K562 (cell line): ENCODE data around the gene DOCK4. TPM values are rescaled to one million over a fixed set of nuclear protein-coding genes. Genes with fewer than 3 reads are reported as not detected.

Source experiments
- ATAC-seq: fragments of 200-7000 bp; cut with Tn5 transposase; 3 replicates; pipeline ENCODE4 v1.9.1; 2020; ENCODE audit warnings: moderate library complexity
- BruUV-seq: library from RNA; stranded (reverse); fragments of 400-500 nt; replicated peaks from 2 replicates; lab custom pipeline; 2021; lab: Mats Ljungman, UMichigan
- CTCF ChIA-PET: fragments of 300-600 bp; formaldehyde crosslinking; extraction: SDS; loops from one replicate; lab custom pipeline; 2021; ENCODE audit warnings: low intra/inter-chr PET ratio; lab: Yijun Ruan, JAX
- POLR2A ChIA-PET: fragments of 300-600, 350-650 bp; sonication (Branson Sonifier 250); formaldehyde crosslinking; extraction: SDS; loops from one replicate; lab custom pipeline; 2021; ENCODE audit warnings: antibody characterized with exemption, inconsistent platforms; lab: Yijun Ruan, JAX
- DNase-seq, 4 experiments: peaks; one replicate each; pipeline versions ENCODE4 v3.0.0 to v3.0.0-alpha.2; 2011 to 2018; ENCODE audit warnings: low spot score in 3 of 4, mixed read lengths in 3 of 4; ENCODE audit errors: extremely low read depth in 1 of 4
- FAIRE-seq: peaks from 2 replicates; lab custom pipeline; 2011; peaks lifted over from hg19 to GRCh38; lab: Jason Lieb, UNC
- H2AFZ ChIP-seq: 2 replicates; pipeline ENCODE4 v1.6.0; 2011; ENCODE audit warnings: low read depth, low read length, control low read depth, inconsistent platforms
- H3K27ac ChIP-seq: fragments of 200-600 bp; 3 replicates; pipeline ENCODE4 v1.8.0; 2011; ENCODE audit warnings: low read depth, mild to moderate bottlenecking, control low read depth, inconsistent platforms, low read length, moderate library complexity, mixed read lengths; ENCODE audit errors: extremely low read depth
- H3K27me3 ChIP-seq, 2 experiments: fragments of 300-600 bp in 1 of 2; 2 replicates in 1 of 2; 3 replicates in 1 of 2; pipeline versions ENCODE4 v1.6.0 to v1.8.0; 2011; ENCODE audit warnings: inconsistent platforms in 2 of 2, low read length in 2 of 2, mild to moderate bottlenecking in 1 of 2, mixed read lengths in 1 of 2, moderate library complexity in 1 of 2; ENCODE audit not compliant: control insufficient read depth in 2 of 2, insufficient read depth in 2 of 2
- H3K36me3 ChIP-seq: fragments of 300-600 bp; 3 replicates; pipeline ENCODE4 v1.8.0; 2011; ENCODE audit warnings: mild to moderate bottlenecking, low read length, inconsistent platforms; ENCODE audit not compliant: control insufficient read depth, insufficient read depth
- H3K4me1 ChIP-seq, 2 experiments: fragments of 200-600 bp in 1 of 2; replicated peaks in 1 of 2; 2 replicates in 1 of 2; 3 replicates in 1 of 2; pipeline versions ENCODE4 v1.5.1 to v1.8.0; 2011; ENCODE audit warnings: inconsistent platforms in 2 of 2, low read length in 2 of 2, mild to moderate bottlenecking in 1 of 2, mixed read lengths in 1 of 2, moderate library complexity in 1 of 2; ENCODE audit not compliant: control insufficient read depth in 2 of 2, insufficient read depth in 2 of 2
- H3K4me2 ChIP-seq: 2 replicates; pipeline ENCODE4 v1.6.1; 2011; ENCODE audit warnings: low read length, control low read depth, inconsistent platforms, mixed read lengths; ENCODE audit not compliant: insufficient read depth
- H3K4me3 ChIP-seq: fragments of 200-600 bp; sonication (generic), shearing (Covaris generic); 2 replicates; pipeline ENCODE4 v1.5.1; 2016; ENCODE audit warnings: control low read depth, inconsistent platforms
- H3K79me2 ChIP-seq: fragments of 200-600 bp; 3 replicates; pipeline ENCODE4 v1.8.0; 2011; ENCODE audit warnings: low read length, inconsistent platforms; ENCODE audit not compliant: control insufficient read depth, insufficient read depth
- H3K9ac ChIP-seq, 2 experiments: 2 replicates each; pipeline versions ENCODE4 v1.6.0 to v1.6.1; 2011; ENCODE audit warnings: low read depth in 2 of 2, low read length in 2 of 2, control low read depth in 1 of 2, inconsistent platforms in 1 of 2, mild to moderate bottlenecking in 1 of 2, mixed read lengths in 1 of 2; ENCODE audit not compliant: insufficient read depth in 1 of 2
- H3K9me1 ChIP-seq: one replicate; pipeline ENCODE4 v1.6.0; 2011; ENCODE audit warnings: inconsistent platforms, mild to moderate bottlenecking, low read length, moderate library complexity; ENCODE audit not compliant: control insufficient read depth, insufficient read depth
- H3K9me3 ChIP-seq: replicated peaks from 2 replicates; pipeline ENCODE4 v1.5.1; 2011; ENCODE audit warnings: low read depth, low read length, inconsistent platforms; ENCODE audit not compliant: control insufficient read depth, insufficient read depth
- H4K20me1 ChIP-seq: replicated peaks from 2 replicates; pipeline ENCODE4 v1.6.1; 2011; ENCODE audit warnings: low read length, inconsistent platforms, mixed read lengths; ENCODE audit not compliant: control insufficient read depth, insufficient read depth
- ARID2 ChIP-seq: fragments of 450-650 bp; IDR thresholded peaks from 2 replicates; pipeline ENCODE4 v1.6.1; 2017; ENCODE audit warnings: antibody characterized with exemption, mild to moderate bottlenecking
- ASH1L ChIP-seq: fragments of 450-650 bp; IDR thresholded peaks from 2 replicates; pipeline ENCODE4 v1.6.1; 2018; ENCODE audit warnings: borderline replicate concordance, mild to moderate bottlenecking, low read depth; ENCODE audit not compliant: partially characterized antibody
- BRF1 ChIP-seq: IDR thresholded peaks from 3 replicates; pipeline ENCODE4 v1.6.1; 2011; ENCODE audit warnings: borderline replicate concordance, mild to moderate bottlenecking; ENCODE audit not compliant: insufficient read length; ENCODE audit errors: extremely low read depth
- CCNT2 ChIP-seq: IDR thresholded peaks from 2 replicates; pipeline ENCODE4 v1.6.1; 2011; ENCODE audit warnings: borderline replicate concordance, low read depth, mild to moderate bottlenecking, moderate library complexity, mixed read lengths, low read length; ENCODE audit not compliant: insufficient read length; ENCODE audit errors: extremely low read depth
- KLF13 ChIP-seq: fragments of 450-650 bp; IDR thresholded peaks from 2 replicates; pipeline ENCODE4 v1.6.1; 2016; ENCODE audit warnings: missing genetic modification characterization, low read depth, mild to moderate bottlenecking, missing compliant biosample characterization, moderate library complexity, borderline replicate concordance
- NFYB ChIP-seq: IDR thresholded peaks from 2 replicates; pipeline ENCODE4 v1.6.1; 2011; ENCODE audit warnings: mild to moderate bottlenecking, moderate library complexity; ENCODE audit not compliant: insufficient read length; ENCODE audit errors: extremely low read depth
- NR2C1 ChIP-seq, 2 experiments: fragments of 450-650 bp; IDR thresholded peaks; 2 replicates each; pipeline ENCODE4 v1.6.1; 2017; ENCODE audit warnings: mild to moderate bottlenecking in 2 of 2, antibody characterized with exemption in 1 of 2, inconsistent platforms in 1 of 2, missing compliant biosample characterization in 1 of 2, missing genetic modification characterization in 1 of 2
- PML ChIP-seq: IDR thresholded peaks from 2 replicates; pipeline ENCODE4 v1.6.1; 2012; ENCODE audit warnings: low read length, inconsistent platforms
- POLR2B ChIP-seq: fragments of 450-650 bp; IDR thresholded peaks from 2 replicates; pipeline ENCODE4 v1.6.1; 2018; ENCODE audit warnings: low read depth; ENCODE audit not compliant: partially characterized antibody
- SMAD3 ChIP-seq: fragments of 450-650 bp; formaldehyde crosslinking; conservative IDR thresholded peaks from 2 replicates; pipeline ENCODE4 v1.4.0; 2020; ENCODE audit warnings: mild to moderate bottlenecking
- SMAD4 ChIP-seq: fragments of 250-450 bp; sonication (Bioruptor Pico); conservative IDR thresholded peaks from 2 replicates; pipeline ENCODE4 v1.8.0; 2021; ENCODE audit warnings: inconsistent platforms, mild to moderate bottlenecking, moderate library complexity
- SNIP1 ChIP-seq: fragments of 450-650 bp; IDR thresholded peaks from 2 replicates; pipeline ENCODE4 v1.7.1; 2017; ENCODE audit warnings: low read depth, mild to moderate bottlenecking
- TFAM ChIP-seq: fragments of 250-450 bp; sonication (Bioruptor Pico); conservative IDR thresholded peaks from 2 replicates; pipeline ENCODE4 v1.5.0; 2021; ENCODE audit warnings: mild to moderate bottlenecking, moderate library complexity
- WGBS: fragments of 100-300 bp; shearing (Covaris generic); methylation state at CpG from one replicate; pipeline ENCODE4 v1.1.6; 2016; ENCODE audit warnings: low coverage, mixed read lengths; ENCODE audit not compliant: insufficient coverage; ENCODE audit errors: missing lambda C conversion rate; 5-methylcytosine and 5-hydroxymethylcytosine counted together
- in situ Hi-C: fragments of 300-500 bp; cut with MboI; formaldehyde crosslinking; loops from 4 replicates; pipeline ENCODE4 v1.15.0; 2018; ENCODE audit warnings: inconsistent platforms, mixed read lengths
- intact Hi-C: fragments of 100-400 bp; cut with micrococcal nuclease; formaldehyde crosslinking; loops from 2 replicates; pipeline ENCODE4 v1.14.2; 2022
- polyA plus RNA-seq, 8 experiments: library from polyadenylated mRNA; depleted of rRNA in 4 of 8; stranded (reverse) in 5 of 8; unstranded in 3 of 8; fragments of >200 nt; fragmentation: Nextera tagmentation in 2 of 8; fragmentation: Illumina TruSeq in 1 of 8; extraction: Ambion mirVana in 2 of 8; extraction: Trizol in 1 of 8; gene quantifications; 2 replicates each; pipeline versions ENCODE4 v1.2.1 to v1.2.3, GENCODE V29; 2011 to 2014; ENCODE audit warnings: inconsistent platforms in 1 of 8, missing spikeins in 1 of 8
- total RNA-seq, 7 experiments: library from RNA; depleted of rRNA in 6 of 7; stranded (reverse); fragments of >200 nt in 6 of 7; fragmentation: Illumina TruSeq in 2 of 7; extraction: Trizol in 2 of 7; gene quantifications; 2 replicates each; pipeline versions ENCODE4 v1.2.1 to v1.2.3, GENCODE V29; 2011 to 2021; ENCODE audit warnings: low replicate concordance in 1 of 7
- TF ChIP-seq, protein P1 (sequence below): IDR thresholded peaks from 2 replicates; pipeline ENCODE4 v1.6.1; 2016; ENCODE audit warnings: missing genetic modification characterization, missing compliant biosample characterization

DOCK4 gene
- total and polyA plus RNA-seq, 9 of the 15 experiments (the other 6 are each of a cell fraction or from before 2014, with no cell fraction given): 0.42 to 5.7 (median 2.3) TPM

DNA sequence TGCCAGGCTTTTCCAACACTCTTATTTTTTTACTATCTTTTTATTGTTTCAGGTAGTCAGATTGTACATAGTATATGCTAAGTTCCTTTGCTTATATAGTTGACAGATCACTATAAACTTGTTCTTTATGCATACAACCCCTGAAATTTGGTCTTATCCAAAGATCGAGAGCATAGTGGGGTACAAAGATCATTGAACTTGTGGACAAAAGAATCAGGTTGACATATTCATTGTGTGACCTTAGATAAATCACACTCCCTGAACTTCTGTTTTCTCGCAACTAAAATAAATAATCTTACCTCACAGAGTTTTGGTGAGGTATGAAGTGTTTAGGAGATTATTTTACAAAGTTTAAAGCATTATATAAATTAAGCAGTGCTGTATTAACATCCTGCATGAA, 22.4 kb upstream of the DOCK4 start:
- WGBS: 30% methylated on average over 2 of the region's 2 CpGs
- Histone ChIP-seq H3K4me1 (no peaks in the 10 kb centered on the region), H3K9ac (no peak overlapping the region), H3K27me3 (no peaks in the 10 kb centered on the region), H3K36me3 (no peaks in the 10 kb centered on the region), H3K4me2 (no peak overlapping the region), H4K20me1 (no peaks in the 10 kb centered on the region; the same call in 1 of the 2 replicates), H3K9me3 (no peaks in the 10 kb centered on the region), H3K27ac (no peak overlapping the region), H2AFZ (no peak overlapping the region), H3K9me1 (no peaks in the 10 kb centered on the region), H3K79me2 (no peaks in the 10 kb centered on the region), H3K4me3 (no peak overlapping the region)
- ChIA-PET CTCF (no interaction called here), POLR2A (no interaction called here)
- DNase-seq (no peak), ATAC-seq (no peak), FAIRE-seq (no peak)
- BruUV-seq: no TSS peak
- in situ Hi-C loops (no loop called here), intact Hi-C loops (no loop called here)
- TF ChIP-seq CCNT2: no peak
- TF ChIP-seq NR2C1 (IDR thresholded peaks at IDR 0.05): no peak
- no peak for TF ChIP-seq NR2C1 (tag; IDR thresholded peaks at IDR 0.05)
- no peak for TF ChIP-seq NFYB
- no peak for TF ChIP-seq SMAD4 (CRISPR knock-in tag)
- TF ChIP-seq POLR2B: no peak
- TF ChIP-seq SMAD3 (CRISPR knock-in tag): no peak
- TF ChIP-seq BRF1: no peak
- no peak for TF ChIP-seq SNIP1
- no peak for TF ChIP-seq TFAM (CRISPR knock-in tag)
- TF ChIP-seq, protein P1, sequence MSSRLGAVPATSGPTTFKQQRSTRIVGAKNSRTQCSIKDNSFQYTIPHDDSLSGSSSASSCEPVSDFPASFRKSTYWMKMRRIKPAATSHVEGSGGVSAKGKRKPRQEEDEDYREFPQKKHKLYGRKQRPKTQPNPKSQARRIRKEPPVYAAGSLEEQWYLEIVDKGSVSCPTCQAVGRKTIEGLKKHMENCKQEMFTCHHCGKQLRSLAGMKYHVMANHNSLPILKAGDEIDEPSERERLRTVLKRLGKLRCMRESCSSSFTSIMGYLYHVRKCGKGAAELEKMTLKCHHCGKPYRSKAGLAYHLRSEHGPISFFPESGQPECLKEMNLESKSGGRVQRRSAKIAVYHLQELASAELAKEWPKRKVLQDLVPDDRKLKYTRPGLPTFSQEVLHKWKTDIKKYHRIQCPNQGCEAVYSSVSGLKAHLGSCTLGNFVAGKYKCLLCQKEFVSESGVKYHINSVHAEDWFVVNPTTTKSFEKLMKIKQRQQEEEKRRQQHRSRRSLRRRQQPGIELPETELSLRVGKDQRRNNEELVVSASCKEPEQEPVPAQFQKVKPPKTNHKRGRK (tag): no peak
- TF ChIP-seq ARID2: no peak
- TF ChIP-seq ASH1L: no peak
- TF ChIP-seq PML: no peak
- TF ChIP-seq KLF13 (tag): no peak
- TF ChIP-seq, all 486 proteins: peak for 0
